Fibroblast of upper back skin (primary cell): ENCODE measurements around the gene TMEM229B.
A peak's percentile ranks its signal among the peaks of the same experiment; 100 is the strongest.

Experiments
- DNase-seq: peaks from one replicate; pipeline ENCODE4 v3.0.0-alpha.2; 2013

The TMEM229B gene

GRCh38 chr14:67514650-67515385, 26.3 kb upstream of the TMEM229B start:
- peak; percentile 21 for DNase-seq

- DNase-seq = no peak
Measured at GRCh38 chr14:67514203-67514607, 25.7 kb upstream of the TMEM229B start.

GRCh38 chr14:67513631-67514108, 25.1 kb upstream of the TMEM229B start:
- DNase-seq = no peak

- DNase-seq = no peak
Measured at GRCh38 chr14:67512463-67513310, 24.2 kb upstream of the TMEM229B start.

DNA sequence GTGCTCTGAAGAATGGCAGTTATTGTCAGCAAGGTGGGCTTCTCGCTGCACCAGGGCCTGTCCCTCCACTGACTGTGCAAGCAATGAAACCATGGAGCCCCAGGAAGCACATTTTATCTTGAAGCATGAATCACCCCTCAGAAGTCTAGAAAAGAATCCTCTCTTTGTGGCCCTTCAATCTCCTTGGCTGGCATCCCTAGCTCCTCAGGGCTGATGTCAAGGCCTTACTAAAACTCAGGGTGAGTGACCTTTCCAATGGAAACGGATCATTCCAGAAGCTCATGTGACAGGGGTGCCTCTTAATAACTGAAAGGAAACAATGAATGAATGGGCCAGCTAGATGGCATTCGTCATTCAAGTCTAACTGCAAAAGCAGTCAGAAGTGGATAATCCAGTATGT, 22.3 kb upstream of the TMEM229B start:
- no peak for DNase-seq

DNA sequence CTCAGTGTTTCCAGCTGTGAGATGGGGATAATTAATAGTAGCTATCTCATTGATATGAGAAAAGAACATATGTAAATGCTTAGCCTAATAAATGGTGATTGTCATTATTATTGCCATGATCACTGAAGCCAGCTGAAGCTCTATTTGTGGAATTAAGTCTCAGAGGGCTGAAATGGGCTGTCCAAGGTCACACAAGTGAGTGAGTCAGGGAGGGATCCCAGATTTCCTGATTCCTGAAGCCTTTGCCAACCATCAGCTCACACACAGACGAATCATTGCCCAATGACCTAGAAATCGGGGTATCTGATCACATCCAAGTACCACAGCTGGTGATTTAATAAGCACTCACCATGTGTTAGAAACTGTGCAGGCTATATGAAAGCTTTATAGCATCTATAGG, 21.6 kb upstream of the TMEM229B start:
- DNase-seq = peak; percentile 13

- DNase-seq = no peak
Measured at GRCh38 chr14:67508956-67509355, 20.4 kb upstream of the TMEM229B start.

GRCh38 chr14:67505254-67505653, 16.7 kb upstream of the TMEM229B start:
- no peak for DNase-seq

DNA sequence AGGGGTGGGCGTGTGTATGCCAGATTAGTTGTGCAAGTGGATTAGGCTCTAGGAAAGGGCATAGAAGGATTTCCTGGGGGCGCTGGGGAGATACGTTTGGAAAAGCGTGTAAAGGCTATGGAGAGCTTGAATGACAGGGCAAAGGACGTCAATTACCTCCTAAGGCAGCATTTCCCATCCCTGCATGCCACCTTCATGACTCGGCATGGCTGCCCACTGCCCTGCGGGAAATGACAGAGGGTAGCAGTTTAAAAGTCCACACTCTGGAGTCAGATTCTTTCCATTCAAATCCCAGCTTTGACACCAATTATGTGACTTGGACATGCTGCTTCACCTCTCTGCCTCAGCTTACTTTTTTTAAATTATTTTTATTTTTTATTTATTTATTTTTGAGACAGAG, 14.8 kb upstream of the TMEM229B start:
- DNase-seq = no peak

GRCh38 chr14:67502867-67503266, 14.3 kb upstream of the TMEM229B start:
- DNase-seq = no peak

- DNase-seq = no peak
Measured at GRCh38 chr14:67501670-67502069, 13.1 kb upstream of the TMEM229B start.

GRCh38 chr14:67500981-67501380, 12.5 kb upstream of the TMEM229B start:
- no peak for DNase-seq

DNA sequence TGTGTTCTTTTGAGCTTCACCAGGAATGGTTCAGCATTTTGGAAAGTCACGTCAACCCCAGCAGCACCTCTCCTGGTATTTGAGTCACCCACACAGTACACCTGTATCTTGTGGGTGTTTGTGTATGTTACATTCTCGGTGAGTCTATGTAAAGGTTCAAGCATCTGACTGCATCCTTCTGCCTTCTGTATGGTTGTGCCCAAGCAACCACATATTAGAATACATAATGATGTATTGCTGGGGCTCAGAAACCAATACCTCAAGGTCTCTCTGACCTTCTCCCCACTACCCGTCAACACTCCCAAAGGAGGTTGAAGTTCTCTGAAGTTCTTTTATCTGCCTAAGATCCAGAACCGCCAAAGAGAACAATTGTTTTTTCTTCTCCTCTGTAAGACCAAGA, 9.2 kb upstream of the TMEM229B start:
- no peak for DNase-seq

DNA sequence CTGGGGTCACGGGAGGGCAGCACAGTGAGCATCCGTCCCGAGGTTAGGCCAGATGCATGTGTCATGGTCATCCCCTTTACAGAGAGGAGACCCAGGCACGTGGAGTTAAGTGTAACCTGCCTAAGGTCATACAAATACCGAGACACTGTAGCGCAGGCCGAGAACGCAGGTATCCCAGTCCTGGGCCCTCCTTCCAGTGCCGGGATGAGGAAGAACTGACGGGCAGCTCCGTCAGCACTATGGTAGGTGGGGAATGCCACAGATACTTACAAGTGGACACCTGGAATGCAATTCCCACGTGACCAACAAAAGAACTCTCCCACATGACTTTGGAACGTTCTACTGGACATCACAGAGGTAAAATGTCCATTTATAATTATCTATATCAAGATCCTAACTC, 8.7 kb upstream of the TMEM229B start:
- DNase-seq = no peak

DNA sequence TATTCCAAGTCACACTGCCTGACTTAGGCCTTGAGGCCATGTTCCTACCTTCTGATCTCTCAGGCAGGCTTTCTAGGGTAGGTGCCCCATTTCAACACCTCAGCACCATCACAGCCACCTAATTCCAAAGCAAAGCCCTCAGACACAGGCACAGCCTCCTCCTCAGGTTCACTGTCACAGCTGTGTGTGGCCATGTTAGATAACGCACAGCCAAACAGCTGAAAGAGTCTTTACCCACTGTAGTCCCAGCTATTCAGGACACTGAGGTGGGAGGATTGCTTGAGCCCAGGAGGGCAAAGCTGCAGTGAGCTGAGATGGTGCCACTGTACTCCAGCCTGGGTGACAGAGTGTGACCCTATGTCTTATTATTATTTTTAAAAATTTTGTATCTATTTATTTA, 7.3 kb upstream of the TMEM229B start:
- no peak for DNase-seq

GRCh38 chr14:67493092-67493717, 4.7 kb upstream of the TMEM229B start:
- DNase-seq = no peak

DNA sequence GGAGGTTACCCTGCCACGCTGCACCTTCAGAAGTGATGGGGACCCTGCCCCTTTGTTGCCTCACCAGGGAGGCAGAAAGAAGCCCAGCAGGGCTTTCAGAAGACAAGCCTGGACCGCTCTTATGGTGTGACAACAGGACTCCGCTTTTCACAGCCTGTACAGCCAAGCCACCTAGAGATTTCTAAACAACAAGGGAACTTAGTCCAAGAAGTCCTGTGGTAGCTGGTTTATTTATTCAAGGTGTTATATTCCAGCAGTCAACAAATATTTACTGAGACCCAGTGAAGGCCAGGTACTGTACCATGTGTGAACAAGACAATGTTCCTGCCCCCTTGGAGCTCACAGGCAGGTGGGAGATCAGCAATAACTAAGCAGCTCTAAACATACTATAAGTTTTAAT, 4.0 kb upstream of the TMEM229B start:
- no peak for DNase-seq

DNA sequence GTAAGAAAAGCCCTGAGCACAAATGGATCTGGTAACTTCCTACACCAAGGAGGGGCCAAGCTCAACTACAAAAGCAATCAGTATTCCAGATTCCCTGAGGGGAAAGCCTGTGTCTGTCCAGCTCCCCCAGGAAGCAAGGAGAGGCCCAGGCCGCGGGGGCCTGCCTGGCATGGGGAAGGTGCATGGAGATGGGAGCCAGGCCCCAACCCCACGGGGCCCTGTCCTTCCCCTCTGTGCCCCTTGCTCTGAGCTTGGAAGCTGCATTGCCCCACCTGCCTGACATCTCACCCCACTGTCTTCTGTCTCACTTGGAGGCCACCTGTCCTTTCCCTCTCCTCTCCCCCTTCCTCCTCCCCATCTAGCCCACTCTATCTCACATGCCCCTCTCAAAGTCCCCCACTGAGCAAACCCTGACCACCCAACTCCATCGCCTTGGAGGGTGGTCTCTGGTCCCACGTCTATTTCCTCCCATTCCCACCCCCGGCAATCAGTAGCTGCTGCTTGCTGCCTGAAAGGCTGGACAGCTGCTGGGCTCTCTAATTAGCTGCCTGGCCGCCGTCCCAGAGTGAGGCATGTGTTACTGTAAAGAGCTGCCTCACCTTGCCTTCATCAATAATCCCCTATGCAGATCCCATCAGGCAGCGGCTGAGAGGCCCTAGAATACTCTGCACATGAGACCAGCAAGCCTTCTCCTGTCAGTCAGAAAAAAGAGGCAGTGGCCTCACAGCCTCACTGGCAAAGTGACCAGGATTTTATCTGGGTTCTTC, 3.4 kb upstream of the TMEM229B start:
- DNase-seq = no peak

- no peak for DNase-seq
Measured at GRCh38 chr14:67491285-67491684, 2.8 kb upstream of the TMEM229B start.

GRCh38 chr14:67490196-67490595, 1.7 kb upstream of the TMEM229B start:
- DNase-seq = no peak

GRCh38 chr14:67487332-67487731, 1.2 kb downstream of the TMEM229B start:
- DNase-seq = no peak

GRCh38 chr14:67486890-67487289, 1.6 kb downstream of the TMEM229B start:
- DNase-seq = no peak
